ENCODE data around the gene GET4. TPM values are rescaled to one million over a fixed set of nuclear protein-coding genes. Genes with fewer than 3 reads are reported as not detected.

Gene GET4
- total and polyA plus RNA-seq, 4 donors: 19.5 to 34.7 (median 27.3) TPM

- peaks cover 4 to 44% (median 28%) of the 10 kb centered on the region in 4 donors for H3K36me3 ChIP-seq (ENCODE audit: control insufficient read depth in 4 of 4, insufficient read depth in 3 of 4, low read depth in 1 of 4, low read length in 3 of 4)
- no peak overlapping the region for H3K4me3 ChIP-seq (ENCODE audit: low read depth in 1 of 3, low read length in 3 of 3)
- no peaks in the 10 kb centered on the region for H3K9me3 ChIP-seq (ENCODE audit: control insufficient read depth in 4 of 4, low read length in 3 of 4)
- peaks cover 7 to 27% (median 19%) of the 10 kb centered on the region in 4 donors for H3K4me1 ChIP-seq (ENCODE audit: control insufficient read depth in 4 of 4, insufficient read depth in 4 of 4, low read length in 3 of 4)
- 48% methylated on average over 9 of the region's 9 CpGs for WGBS
- DNase-seq (ENCODE audit: low spot score): no peak
- H3K9ac ChIP-seq (ENCODE audit: low read depth in 1 of 2, low read length in 2 of 2): no peak overlapping the region
- peak overlapping the region in 1 of 2 donors; percentile 10 for H3K27ac ChIP-seq (ENCODE audit: low read depth in 1 of 2, low read length in 2 of 2)
- no peaks in the 10 kb centered on the region for H3K27me3 ChIP-seq (ENCODE audit: control insufficient read depth in 4 of 4, insufficient read depth in 4 of 4, low read length in 3 of 4)
- TF ChIP-seq CTCF (IDR thresholded peaks at IDR 0.05; ENCODE audit: low read depth, low read length, missing input control) (no peak), GABPA (IDR thresholded peaks at IDR 0.05 in 1 of 2, conservative IDR thresholded peaks at IDR 0.05 in 1 of 2) (no peak), HNF4A (conservative IDR thresholded peaks at IDR 0.05) (peak; percentile 51 to 73), NR2F2 (IDR thresholded peaks at IDR 0.05) (no peak), RXRA (IDR thresholded peaks at IDR 0.05) (peak in 1 of 2 donors; percentile 12), RAD21 (IDR thresholded peaks at IDR 0.05) (no peak), YY1 (IDR thresholded peaks at IDR 0.05) (no peak), FOXA2 (IDR thresholded peaks at IDR 0.05) (peak; percentile 37), HNF4G (IDR thresholded peaks at IDR 0.05) (no peak)
These were observed 15.1 kb upstream of the GET4 start for GRCh38 chr7:861222-861621.

DNA sequence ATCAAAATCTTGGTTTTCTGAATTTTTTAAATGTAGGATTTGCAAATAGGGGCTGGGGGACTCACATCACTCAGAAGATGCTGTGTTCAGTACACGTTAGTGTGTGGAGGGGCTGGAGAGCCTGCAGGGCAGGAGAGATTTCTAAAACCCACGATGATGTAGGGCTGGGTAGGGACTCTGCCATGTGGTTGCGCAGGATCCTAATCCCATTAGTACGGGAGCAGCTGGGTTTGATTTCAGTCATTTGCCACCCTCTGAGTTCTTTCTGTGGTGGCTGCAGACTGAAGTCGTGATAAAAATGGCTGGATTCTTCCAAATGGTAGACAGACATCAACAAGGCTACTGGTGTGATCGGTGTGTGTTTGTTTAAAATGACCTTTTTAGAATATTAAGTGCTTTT, 14.2 kb upstream of the GET4 start:
- TF ChIP-seq JUND (IDR thresholded peaks at IDR 0.05): no peak
- TF ChIP-seq RAD21 (IDR thresholded peaks at IDR 0.05): no peak
- no peak for TF ChIP-seq FOXA1 (IDR thresholded peaks at IDR 0.05)
- no peak for TF ChIP-seq YY1 (IDR thresholded peaks at IDR 0.05)
- TF ChIP-seq, protein P1, sequence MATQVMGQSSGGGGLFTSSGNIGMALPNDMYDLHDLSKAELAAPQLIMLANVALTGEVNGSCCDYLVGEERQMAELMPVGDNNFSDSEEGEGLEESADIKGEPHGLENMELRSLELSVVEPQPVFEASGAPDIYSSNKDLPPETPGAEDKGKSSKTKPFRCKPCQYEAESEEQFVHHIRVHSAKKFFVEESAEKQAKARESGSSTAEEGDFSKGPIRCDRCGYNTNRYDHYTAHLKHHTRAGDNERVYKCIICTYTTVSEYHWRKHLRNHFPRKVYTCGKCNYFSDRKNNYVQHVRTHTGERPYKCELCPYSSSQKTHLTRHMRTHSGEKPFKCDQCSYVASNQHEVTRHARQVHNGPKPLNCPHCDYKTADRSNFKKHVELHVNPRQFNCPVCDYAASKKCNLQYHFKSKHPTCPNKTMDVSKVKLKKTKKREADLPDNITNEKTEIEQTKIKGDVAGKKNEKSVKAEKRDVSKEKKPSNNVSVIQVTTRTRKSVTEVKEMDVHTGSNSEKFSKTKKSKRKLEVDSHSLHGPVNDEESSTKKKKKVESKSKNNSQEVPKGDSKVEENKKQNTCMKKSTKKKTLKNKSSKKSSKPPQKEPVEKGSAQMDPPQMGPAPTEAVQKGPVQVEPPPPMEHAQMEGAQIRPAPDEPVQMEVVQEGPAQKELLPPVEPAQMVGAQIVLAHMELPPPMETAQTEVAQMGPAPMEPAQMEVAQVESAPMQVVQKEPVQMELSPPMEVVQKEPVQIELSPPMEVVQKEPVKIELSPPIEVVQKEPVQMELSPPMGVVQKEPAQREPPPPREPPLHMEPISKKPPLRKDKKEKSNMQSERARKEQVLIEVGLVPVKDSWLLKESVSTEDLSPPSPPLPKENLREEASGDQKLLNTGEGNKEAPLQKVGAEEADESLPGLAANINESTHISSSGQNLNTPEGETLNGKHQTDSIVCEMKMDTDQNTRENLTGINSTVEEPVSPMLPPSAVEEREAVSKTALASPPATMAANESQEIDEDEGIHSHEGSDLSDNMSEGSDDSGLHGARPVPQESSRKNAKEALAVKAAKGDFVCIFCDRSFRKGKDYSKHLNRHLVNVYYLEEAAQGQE (IDR thresholded peaks at IDR 0.05): no peak
- TF ChIP-seq ZBTB33 (IDR thresholded peaks at IDR 0.05): no peak
- TF ChIP-seq, protein P2, sequence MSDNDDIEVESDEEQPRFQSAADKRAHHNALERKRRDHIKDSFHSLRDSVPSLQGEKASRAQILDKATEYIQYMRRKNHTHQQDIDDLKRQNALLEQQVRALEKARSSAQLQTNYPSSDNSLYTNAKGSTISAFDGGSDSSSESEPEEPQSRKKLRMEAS (IDR thresholded peaks at IDR 0.05): no peak
- TF ChIP-seq FOXA2 (IDR thresholded peaks at IDR 0.05): no peak
- no peak for TF ChIP-seq HNF4G (IDR thresholded peaks at IDR 0.05)
- TF ChIP-seq, protein P3, sequence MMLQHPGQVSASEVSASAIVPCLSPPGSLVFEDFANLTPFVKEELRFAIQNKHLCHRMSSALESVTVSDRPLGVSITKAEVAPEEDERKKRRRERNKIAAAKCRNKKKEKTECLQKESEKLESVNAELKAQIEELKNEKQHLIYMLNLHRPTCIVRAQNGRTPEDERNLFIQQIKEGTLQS (IDR thresholded peaks at IDR 0.05): no peak
- TF ChIP-seq GABPA (IDR thresholded peaks at IDR 0.05 in 1 of 2, conservative IDR thresholded peaks at IDR 0.05 in 1 of 2): no peak
- TF ChIP-seq EGR1 (IDR thresholded peaks at IDR 0.05; ENCODE audit: low read depth in 2 of 2): no peak
- no peak for TF ChIP-seq TAF1 (conservative IDR thresholded peaks at IDR 0.05)
- no peak for TF ChIP-seq RXRA (IDR thresholded peaks at IDR 0.05)

More for the DNA sequence above, 14.2 kb upstream of the GET4 start:
- peaks cover 4 to 44% (median 28%) of the 10 kb centered on the region in 4 donors for H3K36me3 ChIP-seq (ENCODE audit: control insufficient read depth in 4 of 4, insufficient read depth in 3 of 4, low read depth in 1 of 4, low read length in 3 of 4)
- H3K27ac ChIP-seq (ENCODE audit: low read depth in 1 of 2, low read length in 2 of 2): no peak overlapping the region
- DNase-seq (ENCODE audit: low spot score): no peak
- no peaks in the 10 kb centered on the region for H3K9me3 ChIP-seq (ENCODE audit: control insufficient read depth in 4 of 4, low read length in 3 of 4)
- no peak overlapping the region for H3K9ac ChIP-seq (ENCODE audit: low read depth in 1 of 2, low read length in 2 of 2)
- no peaks in the 10 kb centered on the region for H3K27me3 ChIP-seq (ENCODE audit: control insufficient read depth in 4 of 4, insufficient read depth in 4 of 4, low read length in 3 of 4)
- WGBS: 97% methylated on average over 6 of the region's 6 CpGs
- no peak overlapping the region for H3K4me3 ChIP-seq (ENCODE audit: low read depth in 1 of 3, low read length in 3 of 3)
- H3K4me1 ChIP-seq (ENCODE audit: control insufficient read depth in 4 of 4, insufficient read depth in 4 of 4, low read length in 3 of 4): peaks cover 4 to 23% (median 12%) of the 10 kb centered on the region in 4 donors
